SHP77 treated with DMSO at 0.1 percent for 48 hours (cell line): ENCODE results near the gene PIGW.

Experiments used
- DNase-seq: peaks from one replicate; lab custom pipeline; 2025; lab: John Stamatoyannopoulos, UW

Gene PIGW

GRCh38 chr17:36546418-36547093, 11.8 kb downstream of the PIGW start:
- DNase-seq: no peak

GRCh38 chr17:36547776-36548175, 13.0 kb downstream of the PIGW start:
- DNase-seq: no peak

GRCh38 chr17:36550491-36551417, 16.0 kb downstream of the PIGW start:
- no peak for DNase-seq

- DNase-seq: no peak
Observed at GRCh38 chr17:36553459-36553858, 18.7 kb downstream of the PIGW start.

- DNase-seq: no peak
Observed at GRCh38 chr17:36566081-36566480, 31.3 kb downstream of the PIGW start.

GRCh38 chr17:36575028-36575427, 40.2 kb downstream of the PIGW start:
- DNase-seq: no peak

- no peak for DNase-seq
Observed at GRCh38 chr17:36576793-36577192, 42.0 kb downstream of the PIGW start.

- no peak for DNase-seq
Observed at GRCh38 chr17:36578671-36579070, 43.9 kb downstream of the PIGW start.

GRCh38 chr17:36583787-36584186, 49.0 kb downstream of the PIGW start:
- no peak for DNase-seq

GRCh38 chr17:36586138-36586537, 51.4 kb downstream of the PIGW start:
- no peak for DNase-seq
